HG03159 (cell line): ENCODE data around the gene DNLZ.
"Not testable (repeated sequence)": the region's sequence is repeated elsewhere in the genome, so short reads cannot be mapped to it uniquely, and the experiment has no call there.

Experiments
- ATAC-seq: cut with Tn5 transposase; IDR thresholded peaks from one replicate; pipeline ENCODE4 v1.9.1; 2021; ENCODE audit warnings: mild to moderate bottlenecking, moderate library complexity; ENCODE audit not compliant: unreplicated experiment

DNLZ gene

GRCh38 chr9:136363106-136363948 lies at the start of gene DNLZ:
Gene DNLZ, minus strand, starts transcription at chr9:136363744. Its CDS starts 30 bp downstream, at chr9:136363714.
- ATAC-seq = peak; percentile 77

GRCh38 chr9:136412962-136413361 lies 49.4 kb upstream of the DNLZ start:
- no peak for ATAC-seq

- ATAC-seq = no peak
These were observed 47.8 kb upstream of the DNLZ start for GRCh38 chr9:136411378-136411777.

- peak; percentile 81 for ATAC-seq
These were observed 47.1 kb upstream of the DNLZ start, which contains the start of the genes ENTR1 and PMPCA for GRCh38 chr9:136410500-136411287. Gene ENTR1, minus strand, starts transcription at chr9:136410614. Its CDS starts 217 bp downstream, at chr9:136410397. Gene PMPCA, plus strand, starts transcription at chr9:136410658. Its CDS starts 11 bp downstream, at chr9:136410669.

GRCh38 chr9:136409557-136410455 lies 46.3 kb upstream of the DNLZ start:
- ATAC-seq = no peak

GRCh38 chr9:136407911-136408310 lies 44.4 kb upstream of the DNLZ start:
- no peak for ATAC-seq

- ATAC-seq = not testable (repeated sequence)
These were observed 43.5 kb upstream of the DNLZ start for GRCh38 chr9:136407061-136407460.

- ATAC-seq = not testable (repeated sequence)
These were observed 42.4 kb upstream of the DNLZ start for GRCh38 chr9:136405904-136406303.

GRCh38 chr9:136405481-136405880 lies 41.9 kb upstream of the DNLZ start:
- ATAC-seq = no peak

GRCh38 chr9:136404801-136405136 lies 41.2 kb upstream of the DNLZ start:
- no peak for ATAC-seq

GRCh38 chr9:136403915-136404800 lies 40.6 kb upstream of the DNLZ start:
- ATAC-seq = no peak

GRCh38 chr9:136403538-136403914 lies 40.0 kb upstream of the DNLZ start:
- no peak for ATAC-seq

- no peak for ATAC-seq
These were observed 38.5 kb upstream of the DNLZ start for GRCh38 chr9:136402067-136402466.

- no peak for ATAC-seq
These were observed 37.8 kb upstream of the DNLZ start for GRCh38 chr9:136401173-136401922.

GRCh38 chr9:136400038-136400834 lies 36.7 kb upstream of the DNLZ start, which contains the start of gene SNAPC4:
Gene SNAPC4, minus strand, starts transcription at chr9:136400170. Its CDS starts 1,742 bp downstream, at chr9:136398428.
- ATAC-seq = peak; percentile 65

GRCh38 chr9:136399176-136400037 lies 35.9 kb upstream of the DNLZ start:
- no peak for ATAC-seq

- no peak for ATAC-seq
These were observed 34.7 kb upstream of the DNLZ start for GRCh38 chr9:136398286-136398685.
